Measurements from ENCODE around the gene PIK3R6. TPM values are rescaled to one million over a fixed set of nuclear protein-coding genes. Genes with fewer than 3 reads are reported as not detected.

Gene PIK3R6
- total and polyA plus RNA-seq, 10 of the 15 experiments (the other 5 are each of a cell fraction or from before 2014, with no cell fraction given): 6.7 to 146 (median 68.2) TPM

- RAD21 ChIA-PET (ENCODE audit: unreplicated experiment): interaction anchor here (0.8 to 7.7 kb wide), 5 partner anchors 9 to 73 kb away, joined by 3 to 115 read pairs (median 53); partner anchors contain the start of genes PIK3R5 and PIK3R6
- CTCF ChIA-PET: interaction anchor here (0.9 to 8.3 kb wide), 9 partner anchors 9 to 107 kb away, joined by 3 to 100 read pairs (median 4); partner anchors contain the start of gene PIK3R6
- ATAC-seq (no peak), FAIRE-seq (no peak), DNase-seq (ENCODE audit: low read depth, low spot score) (no peak)
- H3K9ac ChIP-seq (ENCODE audit: control insufficient read depth, insufficient read depth, low read length): no peak overlapping the region
- H3K27me3 ChIP-seq (replicated peaks in 1 of 2; ENCODE audit: control insufficient read depth in 2 of 2, insufficient read depth in 2 of 2, low read length in 1 of 2): no peaks in the 10 kb centered on the region
- H3K4me2 ChIP-seq (ENCODE audit: control insufficient read depth, insufficient read depth): no peak overlapping the region
- POLR2A ChIA-PET: interaction anchor here (0.8 to 8.2 kb wide), 9 partner anchors 11 to 84 kb away, joined by 3 to 74 read pairs (median 5); partner anchors contain the start of gene PIK3R6
- no peak overlapping the region for H3K27ac ChIP-seq (ENCODE audit: control insufficient read depth, insufficient read depth)
- H3K9me3 ChIP-seq (replicated peaks; ENCODE audit: control insufficient read depth, insufficient read depth, low read length): no peaks in the 10 kb centered on the region; the same call in 2 of the 3 replicates
- no TSS peak for BruUV-seq (replicated peaks)
- peaks cover 18 to 45% of the 10 kb centered on the region in 2 experiments; a peak in 3 of 4 replicates for H3K36me3 ChIP-seq (ENCODE audit: control insufficient read depth in 2 of 2, insufficient read depth in 2 of 2, low read length in 1 of 2)
- H3K4me1 ChIP-seq (ENCODE audit: control insufficient read depth, insufficient read depth, low read length): peaks cover 37% of the 10 kb centered on the region
- intact Hi-C loops (cut with micrococcal nuclease; ENCODE audit: unreplicated experiment): loop anchor here (5.0 to 10.0 kb wide), 2 partner anchors 83 to 476 kb away; no protein-coding TSS in a partner anchor
- SMC1A ChIA-PET (ENCODE audit: uncharacterized antibody, unreplicated experiment): interaction anchor here (1.1 to 13.6 kb wide), 6 partner anchors 9 to 108 kb away, joined by 3 to 208 read pairs (median 42); partner anchors contain the start of genes PIK3R5 and PIK3R6
- H3K79me2 ChIP-seq (ENCODE audit: control insufficient read depth, insufficient read depth, low read length): peaks cover 8% of the 10 kb centered on the region; the same call in 1 of the 2 replicates
- TF ChIP-seq POLR2A (IDR thresholded peaks at IDR 0.05; ENCODE audit: low read depth, low read length): peak; percentile 22; the same call in 1 of the 2 replicates
- TF ChIP-seq ATF2 (IDR thresholded peaks at IDR 0.05; ENCODE audit: low read length): no peak
- no peaks in the 10 kb centered on the region for H4K20me1 ChIP-seq (ENCODE audit: control insufficient read depth, insufficient read depth)
- no peak overlapping the region for H2AFZ ChIP-seq (ENCODE audit: control insufficient read depth, low read depth, low read length)
- WGBS (ENCODE audit: insufficient coverage, insufficient replicate concordance, low lambda C conversion rate, missing lambda C conversion rate): 91% methylated on average over 12 of the region's 12 CpGs
- in situ Hi-C loops (cut with MboI): no loop called here
- no peak overlapping the region for H3K4me3 ChIP-seq
Measured at GRCh38 chr17:8890671-8891070, 23.2 kb upstream of the PIK3R6 start.

Measured in GM12878 (cell line).